K562 (cell line): Measurements from ENCODE around the gene OLIG3. TPM values are rescaled to one million over a fixed set of nuclear protein-coding genes. Genes with fewer than 3 reads are reported as not detected.

Experiments
- BACH1 ChIP-seq: fragments of 200-800 bp; sonication (Bioruptor generic); IDR thresholded peaks from 2 replicates; pipeline ENCODE4 v1.6.1; 2016; ENCODE audit warnings: missing genetic modification characterization, missing compliant biosample characterization
- FOXP1 ChIP-seq: sonication (generic); formaldehyde crosslinking; IDR thresholded peaks from 2 replicates; pipeline ENCODE4 v1.8.0; 2022; ENCODE audit warnings: mild to moderate bottlenecking, missing genetic modification reagents
- NFRKB ChIP-seq: fragments of 450-650 bp; IDR thresholded peaks from 2 replicates; pipeline ENCODE4 v1.6.1; 2016; ENCODE audit warnings: low read depth
- TBL1XR1 ChIP-seq, 2 experiments: IDR thresholded peaks; 2 replicates each; pipeline ENCODE4 v1.6.1; 2012; ENCODE audit warnings: improper control_type of control experiment in 2 of 2, low read length in 2 of 2, mild to moderate bottlenecking in 1 of 2
- polyA plus RNA-seq, 8 experiments: library from polyadenylated mRNA; depleted of rRNA in 4 of 8; stranded (reverse) in 5 of 8; unstranded in 3 of 8; fragments of >200 nt; fragmentation: Nextera tagmentation in 2 of 8; fragmentation: Illumina TruSeq in 1 of 8; extraction: Ambion mirVana in 2 of 8; extraction: Trizol in 1 of 8; gene quantifications; 2 replicates each; pipeline versions ENCODE4 v1.2.1 to v1.2.3, GENCODE V29; 2011 to 2014; ENCODE audit warnings: inconsistent platforms in 1 of 8, missing spikeins in 1 of 8
- total RNA-seq, 7 experiments: library from RNA; depleted of rRNA in 6 of 7; stranded (reverse); fragments of >200 nt in 6 of 7; fragmentation: Illumina TruSeq in 2 of 7; extraction: Trizol in 2 of 7; gene quantifications; 2 replicates each; pipeline versions ENCODE4 v1.2.1 to v1.2.3, GENCODE V29; 2011 to 2021; ENCODE audit warnings: low replicate concordance in 1 of 7
- TF ChIP-seq, protein P1 (sequence below), 2 experiments: IDR thresholded peaks in 1 of 2; conservative IDR thresholded peaks in 1 of 2; 2 replicates each; pipeline ENCODE4 v1.6.1; 2016; ENCODE audit warnings: low read depth in 2 of 2, mild to moderate bottlenecking in 1 of 2, missing compliant biosample characterization in 1 of 2, missing genetic modification characterization in 1 of 2, moderate library complexity in 1 of 2

Gene OLIG3
- total and polyA plus RNA-seq, 9 of the 15 experiments (the other 6 are each of a cell fraction or from before 2014, with no cell fraction given), result not detected

DNA sequence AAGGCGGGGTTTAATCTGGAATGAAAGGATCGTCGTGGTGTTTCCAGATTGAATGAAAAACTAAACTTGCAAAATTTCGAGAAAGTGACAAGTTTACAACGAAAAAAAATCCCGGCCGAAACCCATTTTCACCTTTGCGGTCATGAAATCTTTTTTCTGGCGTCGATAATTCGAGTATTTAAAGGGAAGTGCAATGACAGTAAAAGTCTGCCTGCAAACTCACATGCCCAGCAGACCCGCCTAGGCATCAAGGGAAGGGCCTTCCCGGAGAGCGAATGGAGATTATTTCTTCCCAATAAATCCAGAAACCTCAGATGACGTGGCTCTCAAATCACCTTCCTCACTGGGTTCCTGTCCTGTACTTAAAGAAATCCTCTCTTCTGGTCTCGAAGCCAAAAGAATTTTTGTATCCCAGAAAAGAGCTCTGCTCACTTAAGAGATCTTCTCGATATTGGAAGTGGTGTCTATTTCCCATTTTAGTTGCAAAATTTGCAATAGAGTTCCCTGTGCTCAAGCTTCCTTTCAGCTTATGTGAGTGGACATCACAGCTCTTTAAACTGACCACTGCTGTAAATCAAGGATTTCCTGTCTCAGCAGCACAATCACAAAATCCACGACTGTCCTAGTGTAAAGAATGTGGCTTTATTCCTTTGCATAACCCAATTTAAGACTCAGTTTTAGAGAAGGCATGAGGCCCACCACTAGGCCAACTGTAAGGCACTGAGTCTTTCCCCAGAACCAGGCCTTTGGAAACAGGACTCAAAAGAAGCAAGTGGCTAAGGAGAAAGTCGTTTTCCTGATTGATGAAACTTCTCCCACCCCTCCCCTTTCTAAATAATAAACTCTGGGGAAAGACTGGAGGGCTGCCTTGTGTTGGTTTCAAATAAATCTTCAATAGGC is 3.9 kb downstream of the OLIG3 start (continued):
- TF ChIP-seq BACH1 (no peak), FOXP1 (CRISPR knock-in tag) (no peak), TBL1XR1 (IDR thresholded peaks at IDR 0.05; ENCODE audit: low read length in 2 of 2) (no peak), NFRKB (no peak)
- TF ChIP-seq, protein P1, sequence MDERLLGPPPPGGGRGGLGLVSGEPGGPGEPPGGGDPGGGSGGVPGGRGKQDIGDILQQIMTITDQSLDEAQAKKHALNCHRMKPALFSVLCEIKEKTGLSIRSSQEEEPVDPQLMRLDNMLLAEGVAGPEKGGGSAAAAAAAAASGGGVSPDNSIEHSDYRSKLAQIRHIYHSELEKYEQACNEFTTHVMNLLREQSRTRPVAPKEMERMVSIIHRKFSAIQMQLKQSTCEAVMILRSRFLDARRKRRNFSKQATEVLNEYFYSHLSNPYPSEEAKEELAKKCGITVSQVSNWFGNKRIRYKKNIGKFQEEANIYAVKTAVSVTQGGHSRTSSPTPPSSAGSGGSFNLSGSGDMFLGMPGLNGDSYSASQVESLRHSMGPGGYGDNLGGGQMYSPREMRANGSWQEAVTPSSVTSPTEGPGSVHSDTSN (CRISPR knock-in tag; IDR thresholded peaks at IDR 0.05; ENCODE audit: low read depth), result no peak
- TF ChIP-seq, protein P1 (tag; conservative IDR thresholded peaks at IDR 0.05; ENCODE audit: low read depth), result no peak
